OCI-LY1 (cell line): ENCODE measurements around the gene TTC31.

Source experiments
- H2AFZ ChIP-seq: fragments of 200-600 bp; sonication (generic), shearing (Covaris generic); 2 replicates; pipeline ENCODE4 v1.6.0; 2014; ENCODE audit warnings: antibody characterized with exemption, mild to moderate bottlenecking, low read length
- H3F3A ChIP-seq: fragments of 200-600 bp; sonication (generic), shearing (Covaris generic); 2 replicates; pipeline ENCODE4 v1.6.0; 2014; ENCODE audit warnings: mild to moderate bottlenecking, antibody characterized with exemption, low read length, moderate library complexity; ENCODE audit not compliant: insufficient read depth
- H3K27ac ChIP-seq: fragments of 200-600 bp; sonication (generic); 2 replicates; pipeline ENCODE4 v1.5.1; 2014; ENCODE audit warnings: low read length, mixed run types, mild to moderate bottlenecking, low read depth; ENCODE audit not compliant: poor library complexity, severe bottlenecking
- H3K27me3 ChIP-seq: fragments of 200-600 bp; sonication (generic); 2 replicates; pipeline ENCODE4 v1.6.0; 2014; ENCODE audit warnings: antibody characterized with exemption, mild to moderate bottlenecking, low read length, moderate library complexity; ENCODE audit not compliant: insufficient read depth
- H3K36me3 ChIP-seq: fragments of 200-600 bp; sonication (generic); 2 replicates; pipeline ENCODE4 v1.6.1; 2014; ENCODE audit warnings: mild to moderate bottlenecking, antibody characterized with exemption, low read length, moderate library complexity, mixed read lengths; ENCODE audit not compliant: insufficient read depth
- H3K4me1 ChIP-seq: fragments of 200-600 bp; sonication (generic); 2 replicates; pipeline ENCODE4 v1.5.1; 2014; ENCODE audit warnings: mild to moderate bottlenecking, low read length, moderate library complexity; ENCODE audit not compliant: insufficient read depth, severe bottlenecking
- H3K4me2 ChIP-seq: fragments of 200-600 bp; sonication (generic), shearing (Covaris generic); 2 replicates; pipeline ENCODE4 v1.6.1; 2014; ENCODE audit warnings: low read length
- H3K4me3 ChIP-seq: fragments of 200-600 bp; sonication (generic); 2 replicates; pipeline ENCODE4 v1.5.1; 2014; ENCODE audit warnings: low read length, low read depth, mild to moderate bottlenecking, mixed read lengths; ENCODE audit not compliant: poor library complexity, severe bottlenecking
- H3K79me2 ChIP-seq: fragments of 200-600 bp; shearing (Covaris generic); 2 replicates; pipeline ENCODE4 v1.6.1; 2016; ENCODE audit warnings: mixed run types, low read length, mixed read lengths; ENCODE audit not compliant: insufficient read depth
- H3K9ac ChIP-seq: fragments of 200-600 bp; sonication (generic), shearing (Covaris generic); 2 replicates; pipeline ENCODE4 v1.6.1; 2014; ENCODE audit warnings: mild to moderate bottlenecking, low read length, mixed read lengths
- H3K9me2 ChIP-seq: fragments of 200-600 bp; sonication (generic), shearing (Covaris generic); 2 replicates; pipeline ENCODE4 v1.6.1; 2014; ENCODE audit warnings: low read depth, mild to moderate bottlenecking, low read length, mixed read lengths
- H3K9me3 ChIP-seq: fragments of 200-600 bp; shearing (Covaris generic); 2 replicates; pipeline ENCODE4 v1.6.1; 2014; ENCODE audit warnings: low read length, mixed read lengths
- H4K20me1 ChIP-seq: fragments of 200-600 bp; sonication (generic), shearing (Covaris generic); 2 replicates; pipeline ENCODE4 v1.6.0; 2016; ENCODE audit warnings: mild to moderate bottlenecking, low read length; ENCODE audit not compliant: insufficient read depth
- CTCF ChIP-seq: fragments of 200-600 bp; sonication (generic), shearing (Covaris generic); IDR thresholded peaks from 2 replicates; pipeline ENCODE4 v1.5.1; 2017; ENCODE audit warnings: mild to moderate bottlenecking, antibody characterized with exemption, low read length, moderate library complexity, mixed read lengths
- EZH2 ChIP-seq: fragments of 200-600 bp; sonication (generic), shearing (Covaris generic); IDR thresholded peaks from 2 replicates; pipeline ENCODE4 v1.8.0; 2017; ENCODE audit warnings: borderline replicate concordance, mixed run types, mild to moderate bottlenecking, antibody characterized with exemption, low read length, moderate library complexity, mixed read lengths

Gene TTC31

GRCh38 chr2:74439803-74440377, 43.0 kb upstream of the TTC31 start:
- Histone ChIP-seq H3K4me3 (no peak overlapping the region), H3K9me2 (no peaks in the 10 kb centered on the region), H2AFZ (no peak overlapping the region), H3K4me1 (peaks cover 25% of the 10 kb centered on the region), H3K79me2 (no peaks in the 10 kb centered on the region), H3K4me2 (peak overlapping the region; percentile 25; the same call in 1 of the 2 replicates), H4K20me1 (no peaks in the 10 kb centered on the region), H3K27ac (no peak overlapping the region), H3K9me3 (no peaks in the 10 kb centered on the region), H3F3A (no peaks in the 10 kb centered on the region), H3K27me3 (peaks cover 12% of the 10 kb centered on the region; the same call in 1 of the 2 replicates), H3K9ac (no peak overlapping the region), H3K36me3 (no peaks in the 10 kb centered on the region)
- TF ChIP-seq CTCF: no peak
- TF ChIP-seq EZH2: no peak

- no peak overlapping the region for H3K9ac ChIP-seq
- no peaks in the 10 kb centered on the region for H3K9me3 ChIP-seq
- no peaks in the 10 kb centered on the region for H3K36me3 ChIP-seq
- peak overlapping the region; percentile 25; the same call in 1 of the 2 replicates for H3K4me2 ChIP-seq
- no peak overlapping the region for H3K27ac ChIP-seq
- no peaks in the 10 kb centered on the region for H4K20me1 ChIP-seq
- H3F3A ChIP-seq: no peaks in the 10 kb centered on the region
- no peak overlapping the region for H3K4me3 ChIP-seq
- H3K4me1 ChIP-seq: peaks cover 25% of the 10 kb centered on the region
- H3K79me2 ChIP-seq: no peaks in the 10 kb centered on the region
- H2AFZ ChIP-seq: no peak overlapping the region
- TF ChIP-seq EZH2 (no peak), CTCF (no peak; the same call in 1 of the 2 replicates)
- H3K9me2 ChIP-seq: no peaks in the 10 kb centered on the region
- peaks cover 12% of the 10 kb centered on the region; the same call in 1 of the 2 replicates for H3K27me3 ChIP-seq
Measured at GRCh38 chr2:74440378-74441169, 42.3 kb upstream of the TTC31 start.

GRCh38 chr2:74441170-74441689, 41.7 kb upstream of the TTC31 start:
- no peaks in the 10 kb centered on the region for H3K36me3 ChIP-seq
- TF ChIP-seq EZH2 (no peak), CTCF (no peak)
- no peaks in the 10 kb centered on the region for H3K9me2 ChIP-seq
- H3K4me3 ChIP-seq: peak overlapping the region; percentile 32
- peaks cover 12% of the 10 kb centered on the region; the same call in 1 of the 2 replicates for H3K27me3 ChIP-seq
- H3K9ac ChIP-seq: no peak overlapping the region
- H3K27ac ChIP-seq: no peak overlapping the region
- peak overlapping the region; percentile 43 for H3K4me2 ChIP-seq
- H3K4me1 ChIP-seq: peaks cover 25% of the 10 kb centered on the region
- H4K20me1 ChIP-seq: no peaks in the 10 kb centered on the region
- H3F3A ChIP-seq: no peaks in the 10 kb centered on the region
- H2AFZ ChIP-seq: no peak overlapping the region
- no peaks in the 10 kb centered on the region for H3K79me2 ChIP-seq
- no peaks in the 10 kb centered on the region for H3K9me3 ChIP-seq
